Erythroblast (primary cell): Measurements from ENCODE around the gene PRKCE.
"Not testable (repeated sequence)": the region's sequence is repeated elsewhere in the genome, so short reads cannot be mapped to it uniquely, and the experiment has no call there.

ENCODE experiments used
- GATA1 ChIP-seq: IDR thresholded peaks from 2 replicates; pipeline ENCODE4 v1.6.1; 2011; ENCODE audit warnings: low read depth, mild to moderate bottlenecking, control low read depth, low read length, moderate library complexity
- POLR2A ChIP-seq: IDR thresholded peaks from 2 replicates; pipeline ENCODE4 v1.6.1; 2011; ENCODE audit warnings: mild to moderate bottlenecking, low read length

DNA sequence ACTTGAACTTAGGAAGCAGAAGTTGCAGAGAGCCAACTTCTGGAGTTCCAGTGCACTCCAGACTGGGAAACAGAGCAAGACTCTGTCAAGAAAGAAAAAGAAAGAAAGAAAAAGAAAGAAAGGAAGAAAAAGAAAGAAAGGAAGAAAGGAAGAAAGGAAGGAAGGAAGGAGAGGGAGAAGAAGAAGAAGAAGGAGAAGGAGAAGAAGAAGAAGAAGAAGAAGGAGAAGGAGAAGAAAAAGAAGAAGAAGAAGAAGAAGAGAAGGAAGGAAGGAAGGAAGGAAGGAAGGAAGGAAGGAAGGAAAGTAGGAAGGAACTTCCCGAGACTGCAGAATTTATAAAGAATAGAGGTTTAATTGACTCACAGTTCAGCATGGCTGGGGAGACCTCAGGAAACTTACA, 65.0 kb downstream of the PRKCE start:
- TF ChIP-seq POLR2A, GATA1: not testable (repeated sequence)
